ENCODE results near the gene ICOS.
"Not testable (repeated sequence)": the region's sequence is repeated elsewhere in the genome, so short reads cannot be mapped to it uniquely, and the experiment has no call there.

ICOS gene

DNA sequence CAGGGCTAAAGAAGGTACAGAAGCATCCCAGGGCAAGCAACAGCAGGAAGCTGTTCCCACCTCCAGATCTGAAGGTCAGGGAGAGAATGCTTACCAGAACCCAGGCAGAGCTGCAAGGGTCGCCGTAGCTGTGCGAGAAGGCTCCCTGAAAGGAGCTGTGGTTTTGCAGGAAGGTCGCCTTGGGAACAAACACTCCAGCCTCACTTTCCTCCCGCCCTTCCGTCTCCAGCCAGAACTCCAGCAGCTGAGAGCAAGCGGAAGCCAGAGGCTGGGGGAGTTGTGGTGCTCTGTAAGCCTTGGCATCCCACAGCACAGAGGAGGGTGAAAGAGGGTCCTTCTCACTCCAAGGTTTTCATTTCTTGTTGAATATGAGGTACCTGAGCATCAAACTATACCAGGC lies 18.3 kb upstream of the ICOS start:
- DNase-seq (ENCODE audit: low read depth in 2 of 2) = no peak

DNA sequence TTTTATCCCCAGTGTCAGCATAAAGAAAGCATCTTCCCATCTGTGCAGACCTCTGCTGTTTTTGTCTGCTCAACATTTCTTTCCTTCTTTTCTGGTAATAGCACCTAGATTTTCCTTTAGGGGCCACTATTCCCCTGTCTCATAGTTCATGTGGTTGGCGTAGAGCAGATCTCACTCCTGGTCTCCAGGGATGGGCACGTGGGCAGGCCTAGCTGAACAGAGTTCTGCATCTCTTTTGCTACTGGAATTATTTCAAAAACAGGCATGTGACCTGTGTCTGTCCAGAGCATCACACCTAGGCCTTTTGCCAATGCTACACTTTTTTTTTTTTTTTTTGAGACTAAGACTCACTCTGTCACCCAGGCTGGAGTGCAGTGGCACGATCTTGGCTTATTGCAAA lies 17.7 kb upstream of the ICOS start:
- no peak for DNase-seq (ENCODE audit: low read depth in 2 of 2)

GRCh38 chr2:203925512-203926158 lies 10.9 kb upstream of the ICOS start:
- no peak for DNase-seq (ENCODE audit: low read depth in 2 of 2)

GRCh38 chr2:203928849-203929248 lies 7.7 kb upstream of the ICOS start:
- no peak for DNase-seq (ENCODE audit: low read depth in 2 of 2)

DNA sequence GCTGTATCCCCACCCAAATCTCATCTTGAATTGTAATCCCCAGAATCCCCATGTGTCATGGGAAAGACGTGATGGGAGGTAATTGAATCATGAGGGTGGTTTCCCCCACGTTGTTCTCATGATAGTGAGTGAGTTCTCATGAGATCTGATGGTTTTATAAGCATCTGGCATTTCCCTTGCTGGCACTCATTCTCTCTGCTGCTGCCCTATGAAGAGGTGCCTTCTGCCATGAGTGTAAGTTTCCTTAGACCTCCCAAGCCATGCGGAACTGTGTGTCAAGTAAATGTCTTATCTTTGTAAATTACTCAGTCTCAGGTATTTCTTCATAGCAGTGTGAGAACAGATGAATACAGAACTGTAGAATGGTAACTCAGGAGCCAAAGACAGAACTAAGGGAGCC lies 5.3 kb upstream of the ICOS start:
- not testable (repeated sequence) for DNase-seq (ENCODE audit: low read depth in 2 of 2)

- DNase-seq (ENCODE audit: low read depth in 2 of 2) = peak in 1 of 2 donors; percentile 36
Observed at GRCh38 chr2:203934041-203934492, 2.5 kb upstream of the ICOS start.

DNA sequence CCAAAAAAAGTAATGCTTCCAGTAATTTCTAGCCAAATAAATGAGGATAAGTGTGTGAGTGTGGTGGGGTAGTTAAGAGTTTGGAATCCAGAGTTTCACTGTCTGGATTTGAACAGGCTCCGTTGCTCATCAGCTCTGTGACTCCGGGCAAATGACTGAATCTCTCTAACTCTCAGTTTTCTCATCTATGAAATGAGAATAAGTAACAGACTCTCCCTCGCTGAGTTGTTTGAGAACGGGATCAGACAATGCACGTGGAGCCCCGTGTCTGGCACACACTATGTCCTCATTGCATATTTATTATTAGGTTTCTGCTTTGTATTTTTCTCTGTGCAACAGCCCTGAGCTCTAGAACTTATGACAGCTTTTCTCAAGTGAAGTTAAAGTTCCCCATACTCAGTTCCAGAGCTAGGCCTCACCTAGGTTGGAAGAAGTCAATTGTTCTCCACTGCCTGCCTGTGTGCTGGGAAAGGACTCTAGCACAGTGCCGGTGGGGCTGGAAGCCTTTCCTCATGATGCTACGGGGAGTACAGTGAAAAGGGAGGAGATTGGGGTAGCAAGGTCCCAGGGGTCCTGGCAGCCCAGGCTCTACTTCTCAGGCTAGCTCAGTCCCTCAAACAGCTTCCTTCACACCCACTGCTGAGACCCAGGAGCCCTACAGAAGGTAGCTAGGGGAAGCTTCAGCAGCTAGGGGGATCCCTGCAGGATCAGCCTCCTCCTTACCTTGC lies 1.7 kb upstream of the ICOS start:
- DNase-seq (ENCODE audit: low read depth in 2 of 2) = no peak

GRCh38 chr2:203935568-203935967 lies 995 bp upstream of the ICOS start:
- DNase-seq (ENCODE audit: low read depth in 2 of 2) = no peak

GRCh38 chr2:203936949-203937348 lies 386 bp downstream of the ICOS start:
- DNase-seq (ENCODE audit: low read depth in 2 of 2) = no peak

GRCh38 chr2:203937788-203938187 lies 1.2 kb downstream of the ICOS start:
- DNase-seq (ENCODE audit: low read depth in 2 of 2) = no peak

DNA sequence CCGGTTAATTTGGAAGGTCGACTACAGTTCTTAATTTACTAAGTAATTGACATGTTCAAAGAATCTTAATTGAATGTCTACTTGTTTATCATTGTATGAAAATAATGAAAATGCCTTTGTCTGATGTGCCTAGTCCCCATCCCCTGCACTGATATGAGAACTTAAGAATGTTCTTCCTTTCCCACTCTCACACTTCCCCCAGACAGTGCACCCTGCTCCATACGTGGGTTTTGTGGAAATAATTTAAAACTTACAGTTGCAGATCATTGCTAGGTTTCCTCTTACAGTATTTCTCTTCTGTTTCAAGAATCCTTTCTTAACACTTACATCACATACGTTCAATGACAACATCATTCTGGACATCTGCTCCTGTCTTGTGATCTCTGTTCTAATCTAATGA lies 3.5 kb downstream of the ICOS start:
- no peak for DNase-seq (ENCODE audit: low read depth in 2 of 2)

DNA sequence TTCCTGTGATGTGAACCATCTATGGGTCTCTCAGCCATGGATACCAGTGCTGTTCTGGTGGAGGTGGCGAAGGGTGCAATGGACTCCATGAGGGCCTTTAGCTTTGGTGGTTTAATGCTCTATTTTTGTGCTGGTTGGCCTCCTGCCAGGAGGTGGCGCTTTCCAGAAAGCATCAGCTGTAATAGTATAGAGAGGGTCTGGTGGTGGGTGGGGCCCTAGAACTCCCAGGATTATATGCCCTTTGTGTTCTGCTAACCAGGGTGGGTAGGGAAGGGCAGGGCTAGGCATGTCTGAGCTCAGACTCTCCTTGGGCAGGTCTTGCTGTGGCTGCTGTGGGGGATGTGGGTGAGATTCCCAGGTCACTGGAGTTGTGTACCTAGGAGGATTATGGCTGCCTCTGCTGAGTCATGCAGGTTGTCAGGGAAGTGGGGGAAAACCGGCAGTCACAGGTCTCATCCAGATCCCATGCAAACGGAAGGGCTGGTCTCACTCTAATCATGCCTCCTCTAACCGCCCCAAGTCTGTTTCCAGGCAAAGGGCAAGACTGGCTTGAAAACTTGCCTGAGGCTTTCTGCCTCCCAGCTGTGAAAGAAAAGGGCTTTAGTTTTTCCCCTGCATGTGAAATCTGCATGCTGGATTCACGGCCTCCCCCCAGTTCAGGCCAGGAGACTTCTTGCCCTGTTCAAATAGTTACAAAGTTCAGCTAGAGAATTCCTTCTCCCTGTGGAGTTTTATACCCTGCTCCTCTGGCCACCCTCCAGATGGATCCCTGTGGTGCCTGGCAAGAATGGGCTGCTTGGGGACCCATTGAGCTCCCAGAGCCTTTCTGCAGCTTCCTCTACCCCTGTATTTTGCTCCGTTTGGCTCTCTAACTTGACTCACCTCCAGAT lies 7.2 kb downstream of the ICOS start:
- not testable (repeated sequence) for DNase-seq (ENCODE audit: low read depth in 2 of 2)

- no peak for DNase-seq (ENCODE audit: low read depth in 2 of 2)
Observed at GRCh38 chr2:203948733-203949132, 12.2 kb downstream of the ICOS start.

GRCh38 chr2:203949228-203949627 lies 12.7 kb downstream of the ICOS start:
- no peak for DNase-seq (ENCODE audit: low read depth in 2 of 2)

- no peak for DNase-seq (ENCODE audit: low read depth in 2 of 2)
Observed at GRCh38 chr2:203951366-203951902, 14.9 kb downstream of the ICOS start.

GRCh38 chr2:203959265-203959664 lies 22.7 kb downstream of the ICOS start:
- no peak for DNase-seq (ENCODE audit: low read depth in 2 of 2)

- DNase-seq (ENCODE audit: low read depth in 2 of 2) = no peak
Observed at GRCh38 chr2:203959672-203960071, 23.1 kb downstream of the ICOS start.

DNA sequence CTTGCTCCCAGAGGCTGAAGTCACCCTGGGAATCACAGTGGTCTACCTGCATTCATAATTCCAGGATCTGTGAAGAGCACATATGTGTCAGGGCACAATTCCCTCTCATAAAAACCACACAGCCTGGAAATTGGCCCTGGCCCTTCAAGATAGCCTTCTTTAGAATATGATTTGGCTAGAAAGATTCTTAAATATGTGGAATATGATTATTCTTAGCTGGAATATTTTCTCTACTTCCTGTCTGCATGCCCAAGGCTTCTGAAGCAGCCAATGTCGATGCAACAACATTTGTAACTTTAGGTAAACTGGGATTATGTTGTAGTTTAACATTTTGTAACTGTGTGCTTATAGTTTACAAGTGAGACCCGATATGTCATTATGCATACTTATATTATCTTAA lies 24.2 kb downstream of the ICOS start:
- DNase-seq (ENCODE audit: low read depth in 2 of 2) = no peak

- not testable (repeated sequence) for DNase-seq (ENCODE audit: low read depth in 2 of 2)
Observed at GRCh38 chr2:203965190-203965589, 28.6 kb downstream of the ICOS start.

DNA sequence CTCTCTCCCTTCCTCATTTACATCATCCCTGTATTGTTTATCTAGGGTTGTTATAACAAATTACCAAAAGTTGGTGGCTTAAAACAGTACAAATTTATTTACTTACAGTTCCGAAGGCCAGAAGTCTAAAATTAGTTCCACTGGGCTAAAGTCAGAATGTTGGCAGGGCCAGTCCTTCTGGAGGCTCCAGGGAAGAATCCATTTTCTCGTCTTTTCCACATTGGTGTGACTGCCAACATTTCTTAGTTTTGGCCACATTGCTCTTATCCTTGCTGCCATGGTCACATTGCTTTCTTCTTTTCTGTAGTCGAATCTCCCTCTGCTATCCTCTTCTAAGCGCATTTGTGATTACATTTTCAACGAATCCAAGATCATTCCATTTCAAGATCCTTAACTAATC lies 34.7 kb downstream of the ICOS start:
- DNase-seq (ENCODE audit: low read depth in 2 of 2) = no peak

DNA sequence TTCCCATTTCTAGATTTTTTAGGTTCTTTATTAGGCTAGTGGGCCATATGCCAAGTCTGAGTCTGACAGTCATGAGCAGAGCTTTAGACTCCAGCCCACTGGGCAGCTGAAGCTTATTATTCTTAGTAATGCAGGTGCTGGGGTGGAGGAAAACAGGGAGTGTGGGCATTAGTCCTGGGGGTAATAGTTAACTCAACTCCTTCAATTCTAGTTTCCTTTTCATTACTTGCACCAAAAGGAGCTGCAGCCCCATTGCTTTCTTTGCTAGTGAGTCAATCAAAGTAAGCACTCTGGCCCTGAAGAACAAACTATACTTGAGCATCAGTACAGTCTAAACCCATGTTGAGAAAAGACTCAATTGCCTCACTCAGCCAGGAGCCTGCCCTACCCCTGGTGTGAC lies 35.5 kb downstream of the ICOS start:
- DNase-seq (ENCODE audit: low read depth in 2 of 2) = no peak

DNA sequence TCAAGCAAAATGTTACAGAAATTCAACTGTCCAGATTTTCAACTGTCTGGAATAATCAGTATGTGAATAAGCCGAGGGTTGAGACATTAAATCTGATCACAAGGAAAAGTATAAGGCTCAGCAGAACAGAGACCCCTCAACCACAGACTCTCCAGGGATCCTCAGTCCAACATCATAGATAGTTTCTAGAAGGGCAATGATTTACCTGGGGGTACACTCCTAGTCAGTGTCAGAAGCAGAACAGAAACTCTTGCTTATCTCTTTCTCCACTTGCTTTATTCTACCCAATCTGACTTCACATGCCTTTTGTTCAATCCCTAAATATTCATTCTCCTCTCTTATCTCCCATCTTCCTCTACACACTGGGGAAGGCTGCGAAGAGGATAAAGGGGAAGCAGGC lies 36.4 kb downstream of the ICOS start:
- DNase-seq (ENCODE audit: low read depth in 2 of 2) = no peak

Data from stimulated activated CD8-positive, alpha-beta memory T cell treated with anti-CD3 and anti-CD28 coated beads, Interleukin-15, amount 100 ng/mL, for 4 hours (primary cell).